Tibial nerve (tissue), 3 donors: ENCODE measurements around the gene SLC17A8.

Experiments used
- CTCF ChIP-seq, 5 experiments: fragments of 200-600 bp in 3 of 5; fragments of 450-650 bp in 2 of 5; sonication (generic) in 3 of 5; IDR thresholded peaks; one replicate each; pipeline ENCODE4 v1.5.1; 2016 to 2019; ENCODE audit warnings: antibody characterized with exemption in 5 of 5, mild to moderate bottlenecking in 3 of 5, moderate library complexity in 2 of 5
- POLR2A ChIP-seq, 2 donors: fragments of 450-650 bp; IDR thresholded peaks; one replicate each; pipeline ENCODE4 v1.6.1; 2017; ENCODE audit warnings: antibody characterized with exemption in 2 of 2, mild to moderate bottlenecking in 2 of 2, moderate library complexity in 2 of 2

- TF ChIP-seq CTCF (IDR thresholded peaks at IDR 0.05) (no peak), POLR2A (IDR thresholded peaks at IDR 0.05) (no peak)
Measured at GRCh38 chr12:100448656-100449055, 91.8 kb downstream of the SLC17A8 start.
